Endothelial cell (in vitro differentiated cells): Measurements from ENCODE around the gene ANKAR. TPM values are rescaled to one million over a fixed set of nuclear protein-coding genes. Genes with fewer than 3 reads are reported as not detected.
"Not testable (repeated sequence)": the region's sequence is repeated elsewhere in the genome, so short reads cannot be mapped to it uniquely, and the experiment has no call there.

Experiments used
- DNase-seq: peaks from one replicate; pipeline ENCODE4 v3.0.0; 2021; ENCODE audit warnings: low spot score
- H3K27ac Mint-ChIP-seq: one replicate; pipeline ENCODE4 v1.8.0; 2021; ENCODE audit warnings: mixed read lengths, inconsistent platforms; ENCODE audit not compliant: unreplicated experiment
- H3K27me3 Mint-ChIP-seq: one replicate; pipeline ENCODE4 v1.8.0; 2021; ENCODE audit warnings: mild to moderate bottlenecking, moderate library complexity, mixed read lengths, inconsistent platforms; ENCODE audit not compliant: unreplicated experiment
- H3K36me3 Mint-ChIP-seq: one replicate; pipeline ENCODE4 v1.8.0; 2021; ENCODE audit warnings: mild to moderate bottlenecking, low read depth, mixed read lengths, inconsistent platforms; ENCODE audit not compliant: unreplicated experiment
- H3K4me1 Mint-ChIP-seq: one replicate; pipeline ENCODE4 v1.8.0; 2021; ENCODE audit warnings: mild to moderate bottlenecking, mixed read lengths, inconsistent platforms; ENCODE audit not compliant: unreplicated experiment
- H3K4me3 Mint-ChIP-seq: one replicate; pipeline ENCODE4 v1.8.0; 2021; ENCODE audit warnings: mild to moderate bottlenecking, mixed read lengths, inconsistent platforms; ENCODE audit not compliant: unreplicated experiment
- H3K9me3 Mint-ChIP-seq: one replicate; pipeline ENCODE4 v1.8.0; 2021; ENCODE audit warnings: mixed read lengths, inconsistent platforms; ENCODE audit not compliant: unreplicated experiment
- total RNA-seq: library from RNA; stranded (reverse); fragmentation: NEBNext Ultra II Directional; extraction: Animal tissue kit (Norgen Biotek cat#: 25700); gene quantifications from one replicate; pipeline ENCODE4 v1.2.1, GENCODE V29; 2021; ENCODE audit not compliant: unreplicated experiment
- TF ChIP-seq, protein P1 (sequence below): fragments of 200-600 bp; sonication (generic); IDR thresholded peaks from one replicate; pipeline ENCODE4 v1.5.0; 2021; ENCODE audit warnings: antibody characterized with exemption; ENCODE audit not compliant: unreplicated experiment

ANKAR gene
- total RNA-seq, 1 donor from 2014 or later, result 8.5 TPM

DNA sequence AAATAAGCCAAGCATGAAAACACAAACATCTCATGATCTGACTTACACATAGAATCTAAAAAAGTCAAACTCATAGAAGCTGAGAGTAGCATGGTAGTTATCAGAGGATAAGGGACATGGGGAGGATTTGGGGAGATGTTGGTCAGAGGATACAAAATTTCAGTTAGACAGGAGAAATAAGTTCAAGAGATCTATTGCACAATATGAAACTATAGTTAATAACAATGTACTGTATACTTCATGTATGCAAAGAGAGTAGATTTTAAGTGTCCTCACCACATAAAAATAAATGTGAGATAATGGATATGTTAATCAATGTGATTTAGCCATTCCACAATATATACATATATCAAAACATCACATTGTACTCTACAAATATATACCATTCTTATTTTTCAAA lies 23.2 kb upstream of the ANKAR start:
- DNase-seq, result no peak
- Mint-ChIP-seq H3K4me1 (no peaks in the 10 kb centered on the region), H3K4me3 (no peak overlapping the region), H3K27me3 (peaks cover 2% of the 10 kb centered on the region), H3K36me3 (peaks cover 13% of the 10 kb centered on the region), H3K9me3 (peaks cover 10% of the 10 kb centered on the region), H3K27ac (no peak overlapping the region)
- TF ChIP-seq, protein P1, sequence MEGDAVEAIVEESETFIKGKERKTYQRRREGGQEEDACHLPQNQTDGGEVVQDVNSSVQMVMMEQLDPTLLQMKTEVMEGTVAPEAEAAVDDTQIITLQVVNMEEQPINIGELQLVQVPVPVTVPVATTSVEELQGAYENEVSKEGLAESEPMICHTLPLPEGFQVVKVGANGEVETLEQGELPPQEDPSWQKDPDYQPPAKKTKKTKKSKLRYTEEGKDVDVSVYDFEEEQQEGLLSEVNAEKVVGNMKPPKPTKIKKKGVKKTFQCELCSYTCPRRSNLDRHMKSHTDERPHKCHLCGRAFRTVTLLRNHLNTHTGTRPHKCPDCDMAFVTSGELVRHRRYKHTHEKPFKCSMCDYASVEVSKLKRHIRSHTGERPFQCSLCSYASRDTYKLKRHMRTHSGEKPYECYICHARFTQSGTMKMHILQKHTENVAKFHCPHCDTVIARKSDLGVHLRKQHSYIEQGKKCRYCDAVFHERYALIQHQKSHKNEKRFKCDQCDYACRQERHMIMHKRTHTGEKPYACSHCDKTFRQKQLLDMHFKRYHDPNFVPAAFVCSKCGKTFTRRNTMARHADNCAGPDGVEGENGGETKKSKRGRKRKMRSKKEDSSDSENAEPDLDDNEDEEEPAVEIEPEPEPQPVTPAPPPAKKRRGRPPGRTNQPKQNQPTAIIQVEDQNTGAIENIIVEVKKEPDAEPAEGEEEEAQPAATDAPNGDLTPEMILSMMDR, result no peak

DNA sequence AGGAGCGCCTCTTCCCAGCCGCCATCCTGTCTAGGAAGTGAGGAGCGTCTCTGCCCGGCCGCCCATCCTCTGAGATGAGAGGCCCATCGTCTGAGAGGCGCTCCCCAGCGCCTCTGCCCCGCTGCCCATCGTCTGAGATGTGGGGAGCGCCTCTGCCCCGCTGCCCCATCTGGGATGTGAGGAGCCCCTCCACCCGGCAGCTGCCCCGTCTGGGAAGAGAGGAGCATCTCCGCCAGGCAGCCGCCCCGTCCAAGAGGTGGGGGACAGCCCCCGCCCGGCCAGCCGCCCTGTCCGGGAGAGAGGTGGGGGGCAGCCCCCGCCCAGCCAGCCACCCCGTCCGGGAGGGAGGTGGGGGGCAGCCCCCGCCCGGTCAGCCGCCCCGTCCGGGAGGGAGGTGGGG lies 21.0 kb upstream of the ANKAR start:
- not testable (repeated sequence) for H3K9me3 Mint-ChIP-seq, H3K4me1 Mint-ChIP-seq, DNase-seq, H3K27me3 Mint-ChIP-seq, H3K4me3 Mint-ChIP-seq, H3K27ac Mint-ChIP-seq
- H3K36me3 Mint-ChIP-seq, result peaks cover 13% of the 10 kb centered on the region

DNA sequence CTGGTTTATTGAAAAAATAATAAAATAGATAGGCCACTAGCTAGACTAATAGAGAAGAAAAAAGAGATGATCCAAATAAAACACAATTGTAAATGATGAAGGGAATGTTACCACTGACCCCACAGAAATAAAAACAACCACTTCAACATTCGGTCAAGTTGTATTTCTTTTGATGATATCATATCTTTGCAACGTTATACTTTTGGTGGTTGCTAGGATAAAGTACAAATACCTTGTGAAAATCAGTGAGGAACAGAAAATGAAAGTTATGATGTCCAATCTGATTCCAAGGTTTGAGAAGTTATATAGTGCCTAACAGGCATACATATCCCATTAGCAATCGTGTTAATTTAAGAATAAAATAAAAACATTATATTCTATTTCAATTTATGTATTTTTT lies 19.8 kb upstream of the ANKAR start:
- Mint-ChIP-seq H3K27me3 (peaks cover 8% of the 10 kb centered on the region), H3K27ac (no peak overlapping the region), H3K9me3 (peaks cover 10% of the 10 kb centered on the region), H3K4me3 (no peak overlapping the region), H3K36me3 (peaks cover 13% of the 10 kb centered on the region), H3K4me1 (peaks cover 3% of the 10 kb centered on the region)
- DNase-seq, result no peak
- TF ChIP-seq, protein P1, result no peak

DNA sequence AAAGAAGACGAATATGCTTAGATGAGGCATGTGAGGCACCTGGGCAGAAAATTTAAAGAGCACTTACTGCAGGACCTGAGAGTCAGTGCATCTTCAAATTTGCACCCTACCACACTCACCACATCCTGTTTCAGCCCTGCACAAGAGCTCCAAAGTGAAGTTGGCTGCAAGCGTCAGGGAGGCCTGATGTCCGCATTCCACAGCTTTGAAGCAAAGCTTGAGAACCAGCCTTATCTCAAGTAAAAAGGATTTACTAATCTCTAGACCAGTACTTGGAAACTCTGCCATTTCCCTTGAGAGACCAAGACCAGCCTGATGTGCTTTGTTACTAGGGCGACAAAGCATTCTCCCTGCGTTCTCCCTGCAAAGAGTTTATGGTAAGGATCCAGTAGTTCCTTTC lies 16.6 kb upstream of the ANKAR start:
- peaks cover 4% of the 10 kb centered on the region for H3K9me3 Mint-ChIP-seq
- no peak overlapping the region for H3K4me3 Mint-ChIP-seq
- peaks cover 5% of the 10 kb centered on the region for H3K36me3 Mint-ChIP-seq
- TF ChIP-seq, protein P1, result no peak
- no peak overlapping the region for H3K27ac Mint-ChIP-seq
- peaks cover 6% of the 10 kb centered on the region for H3K27me3 Mint-ChIP-seq
- DNase-seq, result no peak
- H3K4me1 Mint-ChIP-seq, result peaks cover 3% of the 10 kb centered on the region

DNA sequence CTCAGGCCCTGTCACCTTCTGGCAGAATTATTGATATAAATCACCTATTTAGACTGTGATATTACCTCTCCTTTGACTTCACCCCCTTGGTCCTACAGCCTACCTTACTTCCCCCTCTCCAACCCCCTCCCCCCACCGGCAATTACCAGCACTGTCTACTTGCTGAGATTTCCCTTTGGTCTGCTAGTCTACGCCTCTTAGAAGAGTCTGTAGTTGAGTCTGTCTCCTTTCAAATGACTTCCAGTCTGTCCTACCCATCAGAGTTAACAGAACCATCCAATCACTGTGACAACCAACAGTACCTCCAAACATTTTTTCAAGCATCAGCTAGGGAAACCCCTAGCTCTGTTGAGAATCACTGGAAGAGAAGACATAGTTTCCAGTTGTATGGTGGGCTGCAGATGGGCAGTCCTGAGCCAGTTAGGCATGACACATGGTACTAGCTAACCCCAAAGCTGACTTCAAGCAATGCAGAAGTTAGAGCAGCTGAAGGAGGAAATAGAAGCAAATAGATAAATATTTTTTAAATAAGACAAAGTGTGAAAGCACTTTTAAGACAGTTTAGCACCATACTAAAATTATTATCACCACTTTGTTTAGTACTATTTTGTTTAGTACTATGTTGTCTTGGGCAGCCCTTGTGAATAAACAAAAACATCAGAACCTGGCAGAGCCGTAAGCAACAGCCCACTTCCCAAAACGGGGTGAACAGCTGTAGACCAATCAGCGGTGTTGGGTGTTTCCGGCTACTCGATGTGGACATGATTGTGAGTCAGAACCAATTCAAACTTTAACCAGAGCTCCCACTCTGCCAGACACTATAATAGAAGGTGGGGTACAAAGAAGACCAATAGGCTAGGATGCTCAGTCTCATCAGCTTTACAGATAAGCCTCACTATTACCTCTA lies 15.9 kb upstream of the ANKAR start:
- DNase-seq, result no peak
- no peak overlapping the region for H3K27ac Mint-ChIP-seq

More for the DNA sequence above, 15.9 kb upstream of the ANKAR start:
- Mint-ChIP-seq H3K4me1 (peaks cover 4% of the 10 kb centered on the region), H3K36me3 (peaks cover 5% of the 10 kb centered on the region), H3K27me3 (peaks cover 6% of the 10 kb centered on the region), H3K4me3 (no peak overlapping the region), H3K9me3 (peaks cover 4% of the 10 kb centered on the region)
- TF ChIP-seq, protein P1, result no peak
